Activated CD4-positive, alpha-beta memory T cell treated with anti-CD3 and anti-CD28 coated beads, Interleukin-2, amount 10 ng/mL, durations not matched to agents 7 days and 5 days (primary cell): ENCODE data around the gene TAP1. TPM values are rescaled to one million over a fixed set of nuclear protein-coding genes. Genes with fewer than 3 reads are reported as not detected.

Experiments used
- CTCF ChIA-PET: fragments of 350-600 bp; sonication (Branson Sonifier 250); formaldehyde crosslinking; loops from one replicate; lab custom pipeline; 2021; ENCODE audit warnings: antibody characterized with exemption, inconsistent platforms; lab: Charles Lee
- POLR2A ChIA-PET: fragments of 350-600 bp; sonication (Branson Sonifier 250); formaldehyde crosslinking; loops from one replicate; lab custom pipeline; 2021; ENCODE audit warnings: antibody characterized with exemption; lab: Charles Lee
- DNase-seq: peaks from one replicate; pipeline ENCODE4 v3.0.0-alpha.2; 2020
- H3K27ac Mint-ChIP-seq: one replicate; pipeline ENCODE4 v1.8.0; 2021; ENCODE audit warnings: mild to moderate bottlenecking, mixed read lengths
- H3K27me3 Mint-ChIP-seq: one replicate; pipeline ENCODE4 v1.8.0; 2021; ENCODE audit warnings: mixed read lengths
- H3K36me3 Mint-ChIP-seq: one replicate; pipeline ENCODE4 v1.8.0; 2021; ENCODE audit warnings: low read depth, mixed read lengths
- H3K4me1 Mint-ChIP-seq: one replicate; pipeline ENCODE4 v1.8.0; 2021; ENCODE audit warnings: mixed read lengths
- H3K4me3 Mint-ChIP-seq: one replicate; pipeline ENCODE4 v1.8.0; 2021; ENCODE audit warnings: mild to moderate bottlenecking, mixed read lengths
- H3K9me3 Mint-ChIP-seq: one replicate; pipeline ENCODE4 v1.8.0; 2021; ENCODE audit warnings: mixed read lengths
- total RNA-seq, 2 experiments: library from RNA; stranded (reverse); gene quantifications; one replicate each; pipeline ENCODE4 v1.2.3, GENCODE V29; 2021

TAP1 gene
- total RNA-seq, 2 experiments from 2014 or later, result 410 to 412 TPM

DNA sequence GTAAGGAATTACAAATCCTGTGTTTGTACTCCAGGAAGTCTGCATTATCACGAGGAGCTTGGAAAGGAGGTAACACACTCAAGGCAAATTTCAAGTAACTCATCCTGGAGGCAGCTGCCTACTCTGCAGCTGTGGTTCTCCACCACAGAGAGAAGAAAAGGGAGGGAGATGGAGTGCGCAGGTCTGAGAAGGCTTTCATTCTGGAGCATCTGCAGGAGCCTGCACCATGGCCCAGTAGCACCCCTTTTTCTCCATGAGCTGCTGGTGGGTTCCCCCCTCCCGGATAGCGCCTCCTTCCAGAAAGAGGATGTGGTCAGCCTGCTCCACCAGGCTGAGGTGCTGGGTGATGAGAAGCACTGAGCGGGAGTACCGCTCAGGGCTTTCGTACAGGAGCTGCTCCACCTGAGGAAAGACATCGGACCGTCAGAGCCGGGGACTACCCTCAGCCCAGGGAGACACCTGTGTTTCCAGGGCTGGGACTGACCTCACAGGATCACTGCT, 8.1 kb downstream of the TAP1 start:
- ChIA-PET POLR2A (interaction anchor here (0.8 to 16.8 kb wide), 30 partner anchors 8 to 1010 kb away, joined by 3 to 1055 read pairs (median 4); partner anchors contain the start of genes ATF6B, BRD2, GPSM3 and HLA-DMA), CTCF (interaction anchor here (0.6 to 3.9 kb wide), 11 partner anchors 11 to 499 kb away, joined by 3 to 96 read pairs (median 5); partner anchors contain the start of genes HLA-DMA, PSMB9 and TAP1)
- H3K36me3 Mint-ChIP-seq, result peaks cover 95% of the 10 kb centered on the region
- no peaks in the 10 kb centered on the region for H3K27me3 Mint-ChIP-seq
- peak; percentile 66 for DNase-seq
- peak overlapping the region; percentile 99 for H3K27ac Mint-ChIP-seq
- H3K9me3 Mint-ChIP-seq, result no peaks in the 10 kb centered on the region
- peaks cover 66% of the 10 kb centered on the region for H3K4me1 Mint-ChIP-seq
- H3K4me3 Mint-ChIP-seq, result peak overlapping the region; percentile 97

DNA sequence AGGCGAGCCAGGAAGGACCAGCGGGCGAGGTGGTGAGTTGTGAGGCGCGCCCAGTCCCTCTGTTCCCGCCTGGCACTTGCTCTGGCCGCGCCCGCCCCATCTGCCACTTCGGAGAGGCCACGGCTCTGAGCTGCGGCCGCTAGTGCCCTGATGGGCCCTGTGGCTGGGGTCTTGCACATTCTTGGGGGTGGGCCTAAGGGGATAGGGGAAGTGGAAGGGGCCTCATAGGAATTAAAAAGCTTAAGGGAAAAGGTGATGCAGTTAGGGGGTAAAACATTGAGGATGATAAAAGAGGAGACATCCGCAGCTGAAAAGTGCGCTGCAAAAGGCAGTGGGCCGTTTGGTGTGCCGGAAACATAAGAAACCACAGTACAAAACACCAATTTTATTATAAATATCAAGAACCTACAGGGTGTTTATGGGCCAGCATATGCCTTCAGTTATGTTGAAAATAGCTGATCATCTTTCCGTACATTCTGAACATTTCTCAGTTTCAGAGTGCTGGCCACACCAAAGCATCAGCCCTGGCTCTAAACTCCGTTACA, 8.6 kb downstream of the TAP1 start:
- Mint-ChIP-seq H3K27me3 (no peaks in the 10 kb centered on the region), H3K4me3 (peak overlapping the region; percentile 97), H3K27ac (peak overlapping the region; percentile 99), H3K4me1 (peaks cover 66% of the 10 kb centered on the region), H3K36me3 (peaks cover 95% of the 10 kb centered on the region), H3K9me3 (no peaks in the 10 kb centered on the region)
- ChIA-PET CTCF (interaction anchor here (0.6 to 3.9 kb wide), 10 partner anchors 11 to 140 kb away, joined by 3 to 96 read pairs (median 5); partner anchors contain the start of genes HLA-DMA, HLA-DMB, PSMB9 and TAP1), POLR2A (interaction anchor here (0.7 to 16.8 kb wide), 31 partner anchors 7 to 1010 kb away, joined by 3 to 1055 read pairs (median 4); partner anchors contain the start of genes ATF6B, BRD2, GPSM3 and HLA-DMA)
- DNase-seq, result no peak

DNA sequence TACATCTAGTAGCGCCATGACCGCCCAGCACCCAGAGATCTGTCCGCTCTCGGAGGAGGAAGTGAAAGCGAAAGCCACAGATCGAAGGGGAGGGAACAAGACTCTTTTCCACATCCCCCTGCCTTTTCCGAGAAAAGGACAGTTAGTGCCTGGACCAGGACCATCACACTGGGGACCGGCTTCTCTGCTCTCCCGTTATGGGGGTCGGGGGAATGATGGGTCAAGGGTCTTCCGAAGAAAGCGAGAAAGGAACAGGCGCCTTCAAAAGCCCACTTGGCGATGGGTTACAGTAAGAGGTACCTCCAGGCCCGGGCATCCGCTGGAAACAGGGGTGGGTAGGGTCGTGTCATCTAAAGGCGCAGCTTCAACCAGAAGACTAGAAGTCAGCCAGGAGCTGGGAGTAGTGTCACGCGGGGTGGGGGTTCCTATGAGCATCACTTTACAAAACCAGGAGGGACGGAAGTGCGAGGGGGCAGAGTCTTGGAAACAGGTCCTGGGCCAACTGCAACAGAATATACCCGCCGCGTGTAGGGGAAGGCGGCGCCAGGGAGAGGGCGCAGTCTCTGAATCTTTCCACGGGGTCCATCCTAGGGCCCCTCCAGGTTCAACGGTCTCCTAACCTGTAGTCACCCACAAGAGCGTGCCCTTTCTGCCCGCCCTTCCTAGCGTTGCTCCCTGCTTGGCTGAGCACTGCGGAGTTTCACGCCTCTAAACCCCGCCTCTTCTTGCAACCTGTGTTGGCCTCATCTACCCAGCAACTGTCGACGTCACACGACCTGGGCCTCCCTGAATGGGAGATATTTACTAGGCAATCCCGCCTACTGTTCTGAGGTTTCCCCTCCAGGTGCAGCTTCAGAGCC, 9.3 kb downstream of the TAP1 start, which contains the start of gene PSMB8:
Gene PSMB8, minus strand, starts transcription at position 69 of the 860 bp plus-strand sequence. Its CDS starts 51 bp downstream, at position 18.
- Mint-ChIP-seq H3K9me3 (no peaks in the 10 kb centered on the region), H3K36me3 (peaks cover 96% of the 10 kb centered on the region), H3K27me3 (no peaks in the 10 kb centered on the region), H3K27ac (peak within 1 kb of the TSS; percentile 99), H3K4me3 (peak within 1 kb of the TSS; percentile 97), H3K4me1 (peaks cover 69% of the 10 kb centered on the region)
- ChIA-PET POLR2A (interaction anchor here (0.7 to 16.8 kb wide), 24 partner anchors 10 to 1009 kb away, joined by 3 to 1055 read pairs (median 6); partner anchors contain the start of genes ATF6B, BRD2, GPSM3 and HLA-DMA), CTCF (interaction anchor here (1.4 to 3.9 kb wide), 8 partner anchors 12 to 140 kb away, joined by 3 to 96 read pairs (median 6); partner anchors contain the start of genes HLA-DMA, HLA-DMB, PSMB9 and TAP1)
- DNase-seq, result peak; percentile 99

DNA sequence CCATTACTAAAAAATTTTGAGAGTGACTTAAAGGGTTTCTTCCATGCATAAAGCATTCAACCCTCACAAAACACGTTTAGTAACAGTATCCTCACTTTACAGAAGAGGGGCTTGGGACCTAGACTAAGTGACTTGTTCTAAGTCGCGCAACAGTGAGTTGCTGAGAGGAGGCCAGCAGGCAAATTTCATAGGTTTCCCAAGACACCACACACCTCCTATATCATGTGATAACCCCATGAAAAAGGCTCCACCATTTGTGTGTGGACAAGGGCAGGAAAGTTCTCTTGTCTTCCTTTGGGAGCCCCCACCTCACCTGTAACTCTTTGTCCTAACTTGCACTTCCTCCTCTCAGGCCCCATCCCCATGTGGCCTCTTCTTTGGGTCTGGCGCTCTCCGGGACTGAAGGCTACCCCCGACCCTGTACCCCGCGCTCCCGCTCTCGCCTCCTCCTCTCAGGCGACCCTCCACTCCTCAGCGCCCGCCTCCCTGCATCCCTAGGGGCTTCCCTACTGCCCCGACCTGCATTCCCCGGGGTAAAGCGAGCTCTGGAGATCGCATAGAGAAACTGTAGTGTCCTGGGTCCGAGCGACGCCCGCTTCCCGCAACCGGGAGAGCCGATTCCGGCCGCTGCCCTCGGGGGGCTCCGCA, 10.0 kb downstream of the TAP1 start:
- Mint-ChIP-seq H3K9me3 (no peaks in the 10 kb centered on the region), H3K27me3 (no peaks in the 10 kb centered on the region), H3K4me3 (peak overlapping the region; percentile 97), H3K36me3 (peaks cover 91% of the 10 kb centered on the region), H3K4me1 (peaks cover 66% of the 10 kb centered on the region), H3K27ac (peak overlapping the region; percentile 99)
- ChIA-PET POLR2A (interaction anchor here (1.9 to 16.8 kb wide), 11 partner anchors 7 to 651 kb away, joined by 4 to 1055 read pairs (median 19); partner anchors contain the start of genes BRD2, GPSM3, PSMB9 and RPS18), CTCF (interaction anchor here (1.5 to 3.9 kb wide), 3 partner anchors 13 to 98 kb away, joined by 3 to 96 read pairs (median 34); partner anchors contain the start of genes HLA-DMB, PSMB9 and TAP1)
- DNase-seq, result no peak

DNA sequence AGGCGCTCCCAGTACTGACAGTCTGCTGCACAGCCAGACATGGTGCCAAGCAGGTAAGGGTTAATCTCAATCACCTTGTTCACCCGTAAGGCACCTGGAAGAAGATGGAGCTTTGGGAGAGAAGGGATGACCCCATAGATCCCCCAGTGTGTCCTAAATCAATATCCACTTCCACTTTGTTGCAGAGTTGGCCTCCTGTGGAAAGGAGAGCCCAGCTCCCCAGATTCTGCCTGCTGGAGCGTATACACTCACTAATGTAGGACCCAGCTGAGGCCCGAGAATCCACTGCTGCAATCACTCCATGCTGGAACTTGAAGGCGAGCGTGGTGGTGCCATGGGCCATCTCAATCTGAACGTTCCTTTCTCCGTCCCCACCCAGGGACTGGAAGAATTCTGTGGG, 10.8 kb downstream of the TAP1 start:
- peaks cover 83% of the 10 kb centered on the region for H3K36me3 Mint-ChIP-seq
- CTCF ChIA-PET, result interaction anchor here (0.6 to 6.3 kb wide), 4 partner anchors 15 to 1244 kb away, joined by 3 to 337 read pairs (median 118); partner anchors contain the start of genes PSMB9 and TAP1
- no peaks in the 10 kb centered on the region for H3K9me3 Mint-ChIP-seq
- H3K27me3 Mint-ChIP-seq, result no peaks in the 10 kb centered on the region
- no peak for DNase-seq
- peak overlapping the region; percentile 99 for H3K27ac Mint-ChIP-seq
- POLR2A ChIA-PET, result interaction anchor here (0.7 to 16.8 kb wide), 7 partner anchors 8 to 142 kb away, joined by 3 to 1055 read pairs (median 80); partner anchors contain the start of genes BRD2, PSMB9 and TAP1
- H3K4me1 Mint-ChIP-seq, result peaks cover 59% of the 10 kb centered on the region
- H3K4me3 Mint-ChIP-seq, result peak overlapping the region; percentile 97

DNA sequence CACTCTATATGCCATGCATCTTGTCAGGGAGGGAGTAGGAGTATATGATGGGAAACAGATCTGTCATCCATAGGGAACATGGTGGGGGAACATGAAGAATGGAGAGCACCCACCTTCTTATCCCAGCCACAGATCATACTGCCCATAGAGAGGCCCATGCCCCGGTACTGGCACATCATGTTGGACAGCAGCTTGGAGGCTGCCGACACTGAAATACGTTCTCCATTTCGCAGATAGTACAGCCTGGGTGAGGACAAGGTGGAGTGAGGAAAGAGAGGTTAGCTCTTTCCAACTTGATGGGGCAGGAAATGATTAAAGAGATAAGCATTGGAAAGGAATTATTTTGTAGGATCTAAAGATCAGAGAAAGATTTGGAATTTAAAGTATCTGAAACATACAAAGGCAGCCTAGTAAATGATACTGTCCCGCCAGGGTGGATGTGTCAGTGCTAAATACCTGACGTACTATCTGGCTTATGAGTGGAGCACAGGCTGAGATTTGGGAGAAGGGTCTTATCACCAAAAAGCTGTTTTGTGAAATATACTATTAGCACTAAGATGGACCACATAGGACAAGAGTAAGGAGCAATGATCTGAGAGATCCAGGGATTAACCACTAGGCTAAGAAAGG, 11.4 kb downstream of the TAP1 start:
- ChIA-PET CTCF (interaction anchor here (0.6 to 6.3 kb wide), 5 partner anchors 9 to 1243 kb away, joined by 3 to 337 read pairs (median 3); partner anchors contain the start of genes PSMB9 and TAP1), POLR2A (interaction anchor here (0.7 to 16.8 kb wide), 7 partner anchors 8 to 142 kb away, joined by 3 to 1055 read pairs (median 80); partner anchors contain the start of genes BRD2, PSMB9 and TAP1)
- peak overlapping the region; percentile 99 for H3K27ac Mint-ChIP-seq
- H3K9me3 Mint-ChIP-seq, result no peaks in the 10 kb centered on the region
- H3K36me3 Mint-ChIP-seq, result peaks cover 83% of the 10 kb centered on the region
- H3K4me1 Mint-ChIP-seq, result peaks cover 58% of the 10 kb centered on the region
- DNase-seq, result no peak
- peak overlapping the region; percentile 97 for H3K4me3 Mint-ChIP-seq
- H3K27me3 Mint-ChIP-seq, result no peaks in the 10 kb centered on the region

DNA sequence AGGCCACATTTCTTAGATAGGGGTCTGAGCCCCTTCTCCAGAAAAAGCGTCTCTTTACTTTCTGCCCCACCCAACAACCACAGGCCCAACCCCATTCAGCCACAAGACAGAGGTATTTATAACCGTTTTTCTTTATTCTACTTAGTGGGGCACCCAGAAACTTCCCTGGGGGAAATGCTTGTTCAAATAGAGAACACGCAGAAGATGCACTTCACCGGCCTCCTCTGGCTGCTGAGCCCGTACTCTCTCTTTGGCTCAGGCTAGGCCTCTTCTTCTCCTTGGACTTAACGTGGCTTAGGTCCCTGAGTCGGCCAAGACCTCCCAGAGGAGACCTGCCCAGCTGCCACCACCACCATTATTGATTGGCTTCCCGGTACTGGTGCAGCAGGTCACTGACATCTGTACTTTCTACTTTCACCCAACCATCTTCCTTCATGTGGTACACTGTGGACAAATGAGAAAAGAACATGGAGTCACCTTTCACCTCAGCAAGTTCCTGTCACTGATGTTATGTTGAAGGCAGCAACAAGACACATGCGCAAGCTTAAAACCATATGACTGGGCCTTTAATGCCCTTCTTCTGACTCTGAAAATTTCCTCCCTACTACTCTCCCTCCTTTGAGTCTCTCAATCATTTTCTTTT, 12.8 kb downstream of the TAP1 start:
- DNase-seq, result peak; percentile 65
- Mint-ChIP-seq H3K4me1 (peaks cover 62% of the 10 kb centered on the region), H3K9me3 (no peaks in the 10 kb centered on the region), H3K4me3 (peak overlapping the region; percentile 97), H3K27ac (peak overlapping the region; percentile 99), H3K36me3 (peaks cover 84% of the 10 kb centered on the region), H3K27me3 (no peaks in the 10 kb centered on the region)
- CTCF ChIA-PET, result interaction anchor here (3.6 to 6.3 kb wide), 4 partner anchors 17 to 132 kb away, joined by 37 to 337 read pairs (median 139); partner anchors contain the start of genes HLA-DMA, PSMB9 and TAP1
- POLR2A ChIA-PET, result interaction anchor here (0.6 to 16.8 kb wide), 6 partner anchors 10 to 155 kb away, joined by 3 to 1055 read pairs (median 102); partner anchors contain the start of genes BRD2, PSMB9 and TAP1

DNA sequence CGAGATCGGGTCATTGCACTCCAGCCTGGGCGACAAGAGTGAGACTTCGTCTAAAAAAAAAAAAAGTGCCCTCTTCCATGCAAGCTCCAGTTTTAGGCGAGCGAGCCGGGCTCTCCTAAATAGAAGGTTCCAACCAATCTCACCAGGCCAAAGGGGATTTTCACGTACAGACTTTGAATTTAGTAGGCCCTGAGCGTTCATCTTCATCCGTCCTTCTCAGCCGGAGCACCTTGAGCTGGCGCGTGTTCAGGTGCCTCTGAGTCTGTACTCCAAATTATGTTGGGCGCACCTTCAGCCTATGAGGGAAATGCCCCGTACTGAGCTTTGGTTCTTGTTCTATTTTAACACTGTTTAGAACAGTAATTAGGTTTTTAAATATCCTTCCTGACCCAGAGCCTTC, 14.1 kb downstream of the TAP1 start:
- DNase-seq, result no peak
- ChIA-PET CTCF (interaction anchor here (1.2 to 6.3 kb wide), 19 partner anchors 11 to 685 kb away, joined by 4 to 337 read pairs (median 11); partner anchors contain the start of genes BRD2, HLA-DMA, HLA-DMB and HLA-DPB1), POLR2A (interaction anchor here (1.2 to 16.8 kb wide), 15 partner anchors 11 to 145 kb away, joined by 3 to 1055 read pairs (median 11); partner anchors contain the start of genes BRD2, HLA-DMA, HLA-DMB and PSMB9)
- peaks cover 84% of the 10 kb centered on the region for H3K36me3 Mint-ChIP-seq
- no peaks in the 10 kb centered on the region for H3K27me3 Mint-ChIP-seq
- H3K4me1 Mint-ChIP-seq, result peaks cover 70% of the 10 kb centered on the region
- H3K4me3 Mint-ChIP-seq, result peak overlapping the region; percentile 12
- H3K9me3 Mint-ChIP-seq, result no peaks in the 10 kb centered on the region
- H3K27ac Mint-ChIP-seq, result peak overlapping the region; percentile 99

DNA sequence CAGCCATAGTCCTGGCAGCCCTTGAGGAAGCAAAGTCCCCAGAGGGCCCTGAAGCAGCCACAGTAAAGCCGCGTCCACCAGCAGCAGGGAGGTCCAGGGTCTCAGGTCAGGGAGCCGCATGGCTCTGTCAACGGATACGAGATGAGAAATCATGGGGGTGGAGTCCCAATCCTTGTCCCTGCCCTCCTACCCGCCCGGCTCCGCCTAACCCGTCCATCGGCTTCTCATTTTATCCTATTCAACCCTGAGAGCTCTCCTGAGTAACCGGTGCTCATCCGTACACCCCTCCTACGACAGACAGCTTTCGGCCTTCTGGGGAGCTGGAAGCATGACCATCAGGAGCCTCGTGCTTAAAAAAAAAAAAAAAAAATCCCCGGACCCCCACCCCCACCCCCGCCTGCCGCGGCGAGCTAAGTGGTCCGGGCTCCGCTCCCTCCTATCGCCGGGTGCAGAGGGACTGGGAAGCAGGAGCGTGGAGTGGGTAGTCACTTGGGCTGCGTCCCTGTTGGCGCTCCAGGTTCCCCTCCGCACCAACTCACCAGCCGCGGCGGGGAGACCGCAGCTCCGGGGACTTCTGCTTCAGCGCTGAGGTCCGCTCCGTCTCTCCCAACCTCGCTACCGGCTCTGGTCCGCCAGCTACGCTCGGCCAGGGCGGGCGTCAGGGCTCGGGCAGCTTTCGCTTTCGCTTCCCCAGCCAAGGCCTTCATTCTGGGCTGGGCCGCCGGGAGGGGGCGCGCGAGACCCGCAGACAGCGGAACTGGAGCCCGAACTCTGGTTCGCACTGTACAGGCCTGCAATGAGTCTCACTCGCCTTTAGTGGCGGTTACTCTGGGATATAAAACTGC, 15.2 kb downstream of the TAP1 start, which contains the start of gene TAP2:
Gene TAP2, minus strand, starts transcription at position 626 of the 845 bp plus-strand sequence. Its CDS starts 506 bp downstream, at position 120.
- H3K9me3 Mint-ChIP-seq, result no peaks in the 10 kb centered on the region
- POLR2A ChIA-PET, result interaction anchor here (0.7 to 16.8 kb wide), 23 partner anchors 8 to 1257 kb away, joined by 3 to 1055 read pairs (median 7); partner anchors contain the start of genes BRD2, HLA-DMA, HLA-DMB and HLA-DOB
- H3K4me1 Mint-ChIP-seq, result peaks cover 80% of the 10 kb centered on the region
- H3K27ac Mint-ChIP-seq, result peak within 1 kb of the TSS; percentile 99
- CTCF ChIA-PET, result interaction anchor here (0.7 to 6.3 kb wide), 36 partner anchors 9 to 710 kb away, joined by 3 to 337 read pairs (median 6); partner anchors contain the start of genes ATF6B, BRD2, HLA-DMA and HLA-DMB
- peaks cover 84% of the 10 kb centered on the region for H3K36me3 Mint-ChIP-seq
- peak within 1 kb of the TSS; percentile 77 for H3K4me3 Mint-ChIP-seq
- no peaks in the 10 kb centered on the region for H3K27me3 Mint-ChIP-seq
- peak; percentile 98 for DNase-seq
